Activated T-cell treated with anti-CD3 and anti-CD28 coated beads, Interleukin-2, amount 50 U/mL, for 1 hour (primary cell): ENCODE data around the gene DRD4.

Experiments used
- DNase-seq: peaks from one replicate; pipeline ENCODE4 v3.0.0-alpha.2; 2020

DRD4 gene

GRCh38 chr11:623349-623869 lies 13.7 kb upstream of the DRD4 start:
- no peak for DNase-seq

- no peak for DNase-seq
Observed at GRCh38 chr11:623999-624704, 12.9 kb upstream of the DRD4 start.

- DNase-seq = no peak
Observed at GRCh38 chr11:624705-625635, 12.1 kb upstream of the DRD4 start, which contains the start of gene CDHR5. Gene CDHR5, minus strand, starts transcription at chr11:624955. Its CDS starts 53 bp downstream, at chr11:624902.

GRCh38 chr11:625636-626268 lies 11.3 kb upstream of the DRD4 start:
- DNase-seq = no peak

GRCh38 chr11:626475-627307 lies 10.4 kb upstream of the DRD4 start, which contains the start of gene SCT:
Gene SCT, minus strand, starts transcription at chr11:627181. Its CDS starts 38 bp downstream, at chr11:627143.
- no peak for DNase-seq

- no peak for DNase-seq
Observed at GRCh38 chr11:627308-627576, 9.8 kb upstream of the DRD4 start.

- DNase-seq = no peak
Observed at GRCh38 chr11:628056-628455, 9.0 kb upstream of the DRD4 start.

- DNase-seq = no peak
Observed at GRCh38 chr11:629237-629583, 7.9 kb upstream of the DRD4 start.

- DNase-seq = no peak
Observed at GRCh38 chr11:630871-631270, 6.2 kb upstream of the DRD4 start.

- no peak for DNase-seq
Observed at GRCh38 chr11:635945-636510, 1.0 kb upstream of the DRD4 start.

- no peak for DNase-seq
Observed at GRCh38 chr11:637333-637592, 194 bp downstream of the DRD4 start.

GRCh38 chr11:637593-638521 lies 788 bp downstream of the DRD4 start:
- DNase-seq = no peak

- DNase-seq = no peak
Observed at GRCh38 chr11:638631-639331, 1.7 kb downstream of the DRD4 start.

GRCh38 chr11:639332-639955 lies 2.4 kb downstream of the DRD4 start:
- DNase-seq = no peak

GRCh38 chr11:640021-640706 lies 3.1 kb downstream of the DRD4 start:
- DNase-seq = no peak

GRCh38 chr11:641806-642370 lies 4.8 kb downstream of the DRD4 start:
- DNase-seq = no peak

GRCh38 chr11:643366-643765 lies 6.3 kb downstream of the DRD4 start:
- no peak for DNase-seq

GRCh38 chr11:643849-644738 lies 7.0 kb downstream of the DRD4 start:
- DNase-seq = no peak
